GM13976 (cell line): Measurements from ENCODE around the gene CHGA.

Experiments
- DNase-seq: peaks from one replicate; pipeline ENCODE4 v3.0.0; 2012; ENCODE audit warnings: low spot score
- in situ Hi-C: fragments of 300-500 bp; cut with MboI; formaldehyde crosslinking; loops from one replicate; pipeline ENCODE4 v1.12.0; 2022; ENCODE audit warnings: low sequenced_read_pairs, mixed read lengths, inconsistent platforms; ENCODE audit not compliant: unreplicated experiment
- TF ChIP-seq, protein P1 (sequence below): IDR thresholded peaks from 2 replicates; pipeline ENCODE4 v1.5.1; 2012; ENCODE audit warnings: borderline replicate concordance, mild to moderate bottlenecking; ENCODE audit not compliant: insufficient read depth; ENCODE audit errors: extremely low read depth, missing control alignments, control extremely low read depth

Gene CHGA

DNA sequence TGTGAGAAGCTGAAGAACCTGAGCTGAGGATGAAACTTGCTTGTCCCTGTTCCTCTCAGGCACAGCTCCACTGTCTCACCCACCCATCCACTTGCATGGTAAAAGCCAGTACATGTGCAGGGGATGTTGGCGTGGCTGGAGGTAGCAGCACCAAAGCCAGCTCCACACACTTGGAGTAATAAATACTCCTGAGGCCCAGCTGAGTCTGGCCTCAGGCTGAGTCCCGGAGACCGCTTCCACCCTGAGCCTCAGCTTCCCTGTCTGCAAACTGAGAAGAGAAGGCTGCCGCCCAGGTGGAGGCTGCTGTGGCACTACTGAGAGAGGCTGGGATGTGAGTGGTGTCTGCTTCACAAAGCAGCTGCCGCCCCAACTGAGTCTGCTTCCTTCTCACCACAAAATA, 19.2 kb downstream of the CHGA start:
- TF ChIP-seq, protein P1, sequence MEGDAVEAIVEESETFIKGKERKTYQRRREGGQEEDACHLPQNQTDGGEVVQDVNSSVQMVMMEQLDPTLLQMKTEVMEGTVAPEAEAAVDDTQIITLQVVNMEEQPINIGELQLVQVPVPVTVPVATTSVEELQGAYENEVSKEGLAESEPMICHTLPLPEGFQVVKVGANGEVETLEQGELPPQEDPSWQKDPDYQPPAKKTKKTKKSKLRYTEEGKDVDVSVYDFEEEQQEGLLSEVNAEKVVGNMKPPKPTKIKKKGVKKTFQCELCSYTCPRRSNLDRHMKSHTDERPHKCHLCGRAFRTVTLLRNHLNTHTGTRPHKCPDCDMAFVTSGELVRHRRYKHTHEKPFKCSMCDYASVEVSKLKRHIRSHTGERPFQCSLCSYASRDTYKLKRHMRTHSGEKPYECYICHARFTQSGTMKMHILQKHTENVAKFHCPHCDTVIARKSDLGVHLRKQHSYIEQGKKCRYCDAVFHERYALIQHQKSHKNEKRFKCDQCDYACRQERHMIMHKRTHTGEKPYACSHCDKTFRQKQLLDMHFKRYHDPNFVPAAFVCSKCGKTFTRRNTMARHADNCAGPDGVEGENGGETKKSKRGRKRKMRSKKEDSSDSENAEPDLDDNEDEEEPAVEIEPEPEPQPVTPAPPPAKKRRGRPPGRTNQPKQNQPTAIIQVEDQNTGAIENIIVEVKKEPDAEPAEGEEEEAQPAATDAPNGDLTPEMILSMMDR, result no peak
- no peak for DNase-seq
- in situ Hi-C loops, result no loop called here

DNA sequence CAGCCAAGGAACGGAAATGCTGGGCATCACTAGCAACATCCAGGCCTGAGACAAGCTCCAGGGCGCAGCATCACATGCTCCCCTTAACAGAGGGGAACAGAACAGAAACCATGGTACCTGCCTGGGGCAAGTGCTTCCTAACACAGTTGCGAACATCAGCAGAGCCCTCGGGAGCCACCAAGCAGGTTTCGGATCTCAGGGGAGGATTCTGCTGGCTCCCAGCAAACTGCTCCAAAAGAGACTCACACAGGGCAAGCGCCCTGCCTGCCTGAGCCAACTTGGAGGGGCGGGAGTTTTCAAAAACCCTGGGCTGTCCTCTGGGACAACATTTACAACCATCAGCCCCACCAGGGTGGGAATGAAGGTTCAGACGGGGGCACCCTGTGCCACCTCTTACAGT, 19.6 kb downstream of the CHGA start:
- TF ChIP-seq, protein P1, result no peak
- in situ Hi-C loops, result no loop called here
- DNase-seq, result no peak

DNA sequence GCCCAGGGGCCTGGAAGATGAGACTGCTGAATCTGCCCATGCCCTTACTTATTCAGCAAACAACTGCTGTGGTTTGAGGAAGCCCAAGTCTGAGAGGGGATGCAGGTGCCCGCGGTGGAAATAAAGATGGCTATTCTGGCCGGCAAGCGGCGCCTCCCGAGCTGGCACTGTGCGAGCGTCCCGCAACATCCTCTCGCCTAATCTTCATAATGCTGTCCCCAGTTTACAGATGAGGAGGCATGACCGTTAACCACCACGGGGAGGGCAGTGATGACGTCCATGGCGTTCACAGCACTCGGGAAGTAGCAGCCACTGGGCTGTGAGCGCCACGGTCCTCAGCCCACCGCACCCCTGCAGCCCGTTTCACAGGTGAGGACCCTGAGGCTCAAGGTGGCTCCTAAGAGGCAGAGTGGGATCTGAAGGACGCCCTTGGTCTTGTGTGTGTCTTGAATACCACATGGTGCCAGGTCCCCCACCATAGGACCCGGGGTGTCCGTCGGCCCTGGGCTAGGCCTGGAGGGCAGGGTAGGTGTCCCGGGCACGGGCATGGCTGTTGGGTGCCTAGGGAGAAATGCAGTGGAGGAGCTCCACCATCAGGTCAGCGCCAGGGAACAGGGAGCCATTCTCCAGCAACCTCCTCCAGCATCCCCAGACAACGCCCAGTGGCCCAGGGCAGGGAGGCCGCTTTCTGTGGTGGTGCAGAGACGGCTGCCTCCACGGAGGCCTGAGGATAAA, 20.2 kb downstream of the CHGA start:
- in situ Hi-C loops, result no loop called here
- TF ChIP-seq, protein P1, result no peak

DNA sequence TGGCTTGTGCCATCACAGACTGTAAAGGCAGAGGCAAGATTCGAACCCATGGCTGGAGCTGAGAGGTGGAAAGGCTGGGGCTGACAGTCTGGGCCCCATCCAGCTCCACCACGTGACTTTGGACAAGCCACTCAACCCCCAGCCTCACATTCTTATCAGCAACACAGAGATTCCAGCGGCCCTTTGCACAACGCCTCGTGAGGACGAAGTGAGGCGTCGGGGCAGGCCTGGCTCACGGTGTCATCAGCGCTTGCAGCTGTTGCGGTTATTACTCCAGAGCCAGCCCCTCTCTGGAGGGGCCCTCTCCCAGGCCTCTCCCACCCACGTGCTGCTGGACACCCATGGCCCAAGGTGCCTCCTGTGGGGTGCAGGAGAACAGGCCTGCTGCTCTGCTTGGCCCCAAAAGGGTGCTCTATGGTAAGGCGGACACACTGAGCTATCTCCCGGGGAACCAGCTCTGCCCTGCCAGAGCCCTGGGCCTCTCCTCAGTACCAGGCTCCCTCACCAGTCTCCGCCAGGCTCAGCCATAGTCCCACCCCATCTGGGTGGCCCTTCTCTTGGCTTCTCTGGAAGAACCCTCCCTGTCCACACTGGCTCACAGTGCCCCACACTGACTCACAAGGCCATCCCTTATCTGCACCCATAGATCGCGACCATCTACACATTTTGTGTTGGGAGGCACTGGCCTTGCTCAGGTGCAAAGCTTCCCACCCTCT, 21.1 kb downstream of the CHGA start:
- in situ Hi-C loops, result no loop called here
- DNase-seq, result no peak
- TF ChIP-seq, protein P1, result no peak

More for the DNA sequence above, 20.2 kb downstream of the CHGA start:
- no peak for DNase-seq

DNA sequence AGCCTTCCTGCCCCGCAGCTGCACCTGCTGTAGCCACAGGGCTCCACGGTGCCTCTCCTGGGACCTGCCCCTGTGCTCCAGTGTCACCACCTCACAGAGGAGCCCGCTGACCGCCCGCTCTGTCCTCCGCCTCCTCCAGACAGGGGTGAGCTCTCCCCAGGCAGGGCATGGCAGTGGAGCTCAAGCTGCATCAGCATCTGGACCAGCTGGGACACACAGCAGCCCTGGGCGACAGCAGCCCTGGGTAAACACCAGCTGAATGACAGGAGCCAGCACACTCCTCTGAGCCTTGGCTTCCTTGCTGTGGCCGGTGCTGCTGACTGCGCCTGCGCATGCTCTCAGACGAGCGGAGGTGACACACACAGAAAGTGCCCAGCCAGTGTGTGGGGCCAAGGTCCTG, 22.0 kb downstream of the CHGA start:
- TF ChIP-seq, protein P1, result no peak
- in situ Hi-C loops, result loop anchor here (5.0 kb wide), 1 partner anchor 197 kb away; no protein-coding TSS in a partner anchor
- no peak for DNase-seq

DNA sequence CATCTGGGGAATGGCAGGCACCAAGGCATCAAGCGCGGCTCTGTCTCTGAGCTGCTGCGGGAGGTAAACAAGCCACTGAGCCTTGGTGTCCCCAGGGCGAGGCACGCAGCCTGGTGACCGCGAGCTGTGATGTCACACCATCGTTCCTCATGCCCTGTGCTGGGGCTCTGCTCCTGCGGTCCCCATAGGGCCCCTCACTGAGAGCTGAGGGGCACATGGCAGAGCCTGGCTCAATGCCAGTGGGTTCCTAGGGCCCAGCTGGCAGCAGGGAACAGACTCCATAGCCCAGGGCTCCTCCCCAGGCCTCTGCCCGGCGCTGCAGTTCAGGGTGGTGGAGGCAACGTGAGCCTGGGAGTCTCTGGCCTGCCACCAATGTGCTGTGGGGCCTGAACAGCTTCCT, 22.6 kb downstream of the CHGA start:
- TF ChIP-seq, protein P1, result no peak
- no peak for DNase-seq
- in situ Hi-C loops, result loop anchor here (5.0 kb wide), 1 partner anchor 197 kb away; no protein-coding TSS in a partner anchor
